ENCODE results near the gene HK2. TPM values are rescaled to one million over a fixed set of nuclear protein-coding genes. Genes with fewer than 3 reads are reported as not detected.

Gene HK2
- total RNA-seq, 1 donor from 2014 or later = 8.1 TPM

DNA sequence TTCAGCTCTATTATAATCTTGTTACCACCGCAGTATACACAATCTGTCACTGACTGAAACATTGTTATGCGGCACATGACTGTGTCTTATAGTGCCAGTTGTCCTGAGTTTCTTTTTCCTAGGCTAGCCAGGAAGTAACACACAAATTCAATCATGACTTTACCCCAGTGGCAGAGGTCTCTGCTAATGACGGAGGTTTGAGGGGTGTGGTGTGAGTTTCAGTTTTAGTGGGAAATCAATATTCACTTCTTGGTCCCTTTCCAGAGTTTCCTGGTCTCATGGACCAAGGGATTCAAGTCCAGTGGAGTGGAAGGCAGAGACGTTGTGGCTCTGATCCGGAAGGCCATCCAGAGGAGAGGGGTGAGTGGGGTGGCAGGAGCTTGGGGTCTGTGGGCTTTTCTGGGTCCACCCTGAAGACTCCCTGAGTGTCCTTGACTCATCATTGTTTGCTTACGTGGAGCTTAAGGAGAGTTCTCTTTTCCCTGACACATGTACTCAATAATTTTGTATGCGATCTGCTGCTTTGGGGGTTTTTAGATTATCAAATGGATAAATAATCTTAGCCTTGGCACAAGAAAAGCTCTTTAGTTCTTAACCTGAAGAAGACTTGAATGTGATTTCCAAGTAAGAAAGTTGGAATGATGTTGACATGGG is 39.2 kb downstream of the HK2 start:
- Mint-ChIP-seq H3K27me3 (ENCODE audit: unreplicated experiment) (no peaks in the 10 kb centered on the region), H3K9me3 (ENCODE audit: unreplicated experiment) (no peaks in the 10 kb centered on the region), H3K4me1 (ENCODE audit: low read depth, unreplicated experiment) (peaks cover 10% of the 10 kb centered on the region), H3K4me3 (ENCODE audit: unreplicated experiment) (no peak overlapping the region), H3K36me3 (ENCODE audit: unreplicated experiment) (peaks cover 4% of the 10 kb centered on the region), H3K27ac (ENCODE audit: unreplicated experiment) (no peak overlapping the region)
- TF ChIP-seq, protein P1, sequence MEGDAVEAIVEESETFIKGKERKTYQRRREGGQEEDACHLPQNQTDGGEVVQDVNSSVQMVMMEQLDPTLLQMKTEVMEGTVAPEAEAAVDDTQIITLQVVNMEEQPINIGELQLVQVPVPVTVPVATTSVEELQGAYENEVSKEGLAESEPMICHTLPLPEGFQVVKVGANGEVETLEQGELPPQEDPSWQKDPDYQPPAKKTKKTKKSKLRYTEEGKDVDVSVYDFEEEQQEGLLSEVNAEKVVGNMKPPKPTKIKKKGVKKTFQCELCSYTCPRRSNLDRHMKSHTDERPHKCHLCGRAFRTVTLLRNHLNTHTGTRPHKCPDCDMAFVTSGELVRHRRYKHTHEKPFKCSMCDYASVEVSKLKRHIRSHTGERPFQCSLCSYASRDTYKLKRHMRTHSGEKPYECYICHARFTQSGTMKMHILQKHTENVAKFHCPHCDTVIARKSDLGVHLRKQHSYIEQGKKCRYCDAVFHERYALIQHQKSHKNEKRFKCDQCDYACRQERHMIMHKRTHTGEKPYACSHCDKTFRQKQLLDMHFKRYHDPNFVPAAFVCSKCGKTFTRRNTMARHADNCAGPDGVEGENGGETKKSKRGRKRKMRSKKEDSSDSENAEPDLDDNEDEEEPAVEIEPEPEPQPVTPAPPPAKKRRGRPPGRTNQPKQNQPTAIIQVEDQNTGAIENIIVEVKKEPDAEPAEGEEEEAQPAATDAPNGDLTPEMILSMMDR (IDR thresholded peaks at IDR 0.05; ENCODE audit: partially characterized antibody, unreplicated experiment) = no peak
- no peak for DNase-seq

DNA sequence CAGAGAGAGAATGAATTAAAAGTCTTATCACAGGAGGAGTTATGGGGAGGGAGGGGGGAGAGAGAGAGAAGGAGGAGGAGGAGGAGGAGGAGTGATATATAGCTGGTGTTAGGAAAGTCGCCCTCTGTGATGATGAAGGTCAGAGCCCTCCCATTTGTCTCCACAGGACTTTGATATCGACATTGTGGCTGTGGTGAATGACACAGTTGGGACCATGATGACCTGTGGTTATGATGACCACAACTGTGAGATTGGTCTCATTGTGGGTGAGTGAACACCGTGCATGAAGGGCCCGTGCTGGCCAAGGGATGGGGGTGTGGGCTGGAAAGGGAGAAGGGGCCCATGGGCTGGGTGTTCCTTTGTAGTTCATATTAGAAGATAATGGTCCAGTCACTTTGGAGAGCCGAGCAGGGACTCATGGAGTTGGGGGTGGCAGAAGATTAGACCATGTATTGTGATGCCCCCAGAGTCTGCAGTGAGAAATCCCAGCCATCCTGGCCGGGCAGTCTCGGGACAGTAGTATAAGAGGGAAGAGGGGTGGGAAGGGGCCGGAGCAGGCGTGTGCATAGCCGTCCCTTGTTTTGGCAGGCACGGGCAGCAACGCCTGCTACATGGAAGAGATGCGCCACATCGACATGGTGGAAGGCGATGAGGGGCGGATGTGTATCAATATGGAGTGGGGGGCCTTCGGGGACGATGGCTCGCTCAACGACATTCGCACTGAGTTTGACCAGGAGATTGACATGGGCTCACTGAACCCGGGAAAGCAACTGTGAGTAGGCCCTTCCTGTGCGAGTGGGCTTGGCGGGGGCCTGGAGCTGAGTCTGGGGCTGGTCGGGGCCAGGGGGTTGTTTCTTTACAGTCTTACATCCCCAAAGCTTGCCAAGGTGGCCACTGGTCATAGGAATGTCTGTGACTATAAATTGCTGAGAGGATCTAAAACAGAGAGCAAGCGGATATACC is 40.0 kb downstream of the HK2 start:
- Mint-ChIP-seq H3K36me3 (ENCODE audit: unreplicated experiment) (peaks cover 4% of the 10 kb centered on the region), H3K4me3 (ENCODE audit: unreplicated experiment) (no peak overlapping the region), H3K4me1 (ENCODE audit: low read depth, unreplicated experiment) (peaks cover 10% of the 10 kb centered on the region), H3K27ac (ENCODE audit: unreplicated experiment) (no peak overlapping the region), H3K9me3 (ENCODE audit: unreplicated experiment) (no peaks in the 10 kb centered on the region), H3K27me3 (ENCODE audit: unreplicated experiment) (no peaks in the 10 kb centered on the region)
- TF ChIP-seq, protein P1 (IDR thresholded peaks at IDR 0.05; ENCODE audit: partially characterized antibody, unreplicated experiment) = no peak
- DNase-seq = no peak

DNA sequence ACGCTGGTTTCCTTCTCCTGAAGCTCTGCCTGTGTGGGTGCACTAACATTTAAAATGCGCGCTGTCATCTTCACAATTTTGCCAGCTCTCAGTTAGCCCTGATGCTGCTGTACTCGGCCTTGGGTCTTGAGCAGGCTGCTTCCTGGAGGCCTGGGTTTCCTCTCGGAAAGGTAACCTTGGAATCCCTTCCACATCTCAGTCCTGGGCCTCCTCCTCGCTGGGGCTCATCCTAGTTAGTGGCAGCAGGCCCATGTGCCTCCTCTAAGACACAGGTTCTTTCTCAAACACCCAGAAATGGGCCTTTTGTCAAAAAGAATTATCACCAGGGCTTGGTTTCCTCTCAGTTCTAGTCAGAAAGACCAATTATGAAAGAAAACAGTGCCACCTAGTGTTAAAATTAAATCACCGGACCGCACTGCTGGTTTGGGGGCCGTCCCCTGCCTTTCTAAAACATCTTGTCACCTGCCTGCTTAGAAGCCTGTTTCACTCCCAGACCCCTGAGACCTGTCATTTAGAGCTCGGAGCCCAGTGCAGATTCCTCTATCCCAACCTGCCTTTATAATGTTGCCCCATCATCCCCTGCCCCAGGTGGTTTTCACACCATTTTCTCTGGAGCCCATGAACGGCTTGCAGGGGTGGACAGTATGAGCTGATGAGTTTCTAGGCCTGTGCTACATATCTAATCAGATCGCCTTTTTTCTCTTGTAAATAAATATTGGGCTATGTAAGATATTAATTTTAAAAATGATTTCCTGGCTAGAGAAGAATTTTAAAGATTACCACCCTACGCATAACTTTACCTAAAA is 42.4 kb downstream of the HK2 start:
- peaks cover 4% of the 10 kb centered on the region for H3K36me3 Mint-ChIP-seq (ENCODE audit: unreplicated experiment)
- DNase-seq = no peak
- no peaks in the 10 kb centered on the region for H3K27me3 Mint-ChIP-seq (ENCODE audit: unreplicated experiment)
- H3K4me1 Mint-ChIP-seq (ENCODE audit: low read depth, unreplicated experiment) = peaks cover 10% of the 10 kb centered on the region
- no peak overlapping the region for H3K4me3 Mint-ChIP-seq (ENCODE audit: unreplicated experiment)
- H3K27ac Mint-ChIP-seq (ENCODE audit: unreplicated experiment) = no peak overlapping the region
- H3K9me3 Mint-ChIP-seq (ENCODE audit: unreplicated experiment) = no peaks in the 10 kb centered on the region
- TF ChIP-seq, protein P1 (IDR thresholded peaks at IDR 0.05; ENCODE audit: partially characterized antibody, unreplicated experiment) = peak; percentile 77

DNA sequence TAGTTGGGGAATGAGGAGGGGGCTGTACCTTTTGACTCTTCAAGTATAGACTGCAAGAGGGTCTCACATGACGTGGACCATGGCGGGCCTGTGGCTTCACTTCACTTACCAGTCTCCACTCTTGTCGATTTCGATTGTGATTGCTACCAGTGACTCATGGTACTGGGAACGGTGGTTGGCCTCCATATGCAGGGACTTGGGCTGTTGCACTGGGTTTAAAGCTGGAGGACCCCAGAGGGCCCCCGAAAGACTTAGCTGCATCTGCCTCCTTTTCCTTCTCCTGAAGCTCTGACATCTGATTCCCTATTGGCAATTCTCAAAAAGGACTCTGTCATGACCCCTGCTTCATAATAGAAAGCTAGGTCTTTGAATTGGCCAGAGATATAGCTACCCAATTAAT is 43.4 kb downstream of the HK2 start:
- no peak for DNase-seq
- no peak overlapping the region for H3K4me3 Mint-ChIP-seq (ENCODE audit: unreplicated experiment)
- no peak overlapping the region for H3K27ac Mint-ChIP-seq (ENCODE audit: unreplicated experiment)
- H3K36me3 Mint-ChIP-seq (ENCODE audit: unreplicated experiment) = peaks cover 4% of the 10 kb centered on the region
- H3K4me1 Mint-ChIP-seq (ENCODE audit: low read depth, unreplicated experiment) = peaks cover 10% of the 10 kb centered on the region
- H3K27me3 Mint-ChIP-seq (ENCODE audit: unreplicated experiment) = no peaks in the 10 kb centered on the region
- no peaks in the 10 kb centered on the region for H3K9me3 Mint-ChIP-seq (ENCODE audit: unreplicated experiment)
- TF ChIP-seq, protein P1 (IDR thresholded peaks at IDR 0.05; ENCODE audit: partially characterized antibody, unreplicated experiment) = no peak
